Measurements from ENCODE around the gene CADM3. TPM values are rescaled to one million over a fixed set of nuclear protein-coding genes. Genes with fewer than 3 reads are reported as not detected.

Gene CADM3
- total RNA-seq, 1 donor from 2014 or later, result 0.13 TPM

GRCh38 chr1:159207080-159207479 lies 35.7 kb downstream of the CADM3 start:
- DNase-seq (ENCODE audit: extremely low spot score, unreplicated experiment), result no peak
- Mint-ChIP-seq H3K4me1 (ENCODE audit: unreplicated experiment) (no peaks in the 10 kb centered on the region), H3K27me3 (ENCODE audit: unreplicated experiment) (peaks cover 3% of the 10 kb centered on the region), H3K36me3 (ENCODE audit: unreplicated experiment) (no peaks in the 10 kb centered on the region), H3K27ac (ENCODE audit: unreplicated experiment) (no peak overlapping the region), H3K9me3 (ENCODE audit: unreplicated experiment) (no peaks in the 10 kb centered on the region), H3K4me3 (ENCODE audit: unreplicated experiment) (no peak overlapping the region)
- no peak for TF ChIP-seq CTCF (IDR thresholded peaks at IDR 0.05)

- H3K27ac Mint-ChIP-seq (ENCODE audit: unreplicated experiment), result no peak overlapping the region
- no peaks in the 10 kb centered on the region for H3K36me3 Mint-ChIP-seq (ENCODE audit: unreplicated experiment)
- H3K9me3 Mint-ChIP-seq (ENCODE audit: unreplicated experiment), result no peaks in the 10 kb centered on the region
- TF ChIP-seq CTCF (IDR thresholded peaks at IDR 0.05), result no peak
- peaks cover 3% of the 10 kb centered on the region for H3K27me3 Mint-ChIP-seq (ENCODE audit: unreplicated experiment)
- H3K4me1 Mint-ChIP-seq (ENCODE audit: unreplicated experiment), result no peaks in the 10 kb centered on the region
- no peak for DNase-seq (ENCODE audit: extremely low spot score, unreplicated experiment)
- no peak overlapping the region for H3K4me3 Mint-ChIP-seq (ENCODE audit: unreplicated experiment)
These were observed 36.4 kb downstream of the CADM3 start for GRCh38 chr1:159207774-159208173.

GRCh38 chr1:159208175-159208825 lies 36.9 kb downstream of the CADM3 start:
- no peak for TF ChIP-seq CTCF (IDR thresholded peaks at IDR 0.05)
- H3K27me3 Mint-ChIP-seq (ENCODE audit: unreplicated experiment), result peaks cover 3% of the 10 kb centered on the region
- no peaks in the 10 kb centered on the region for H3K9me3 Mint-ChIP-seq (ENCODE audit: unreplicated experiment)
- H3K27ac Mint-ChIP-seq (ENCODE audit: unreplicated experiment), result no peak overlapping the region
- no peaks in the 10 kb centered on the region for H3K4me1 Mint-ChIP-seq (ENCODE audit: unreplicated experiment)
- no peak overlapping the region for H3K4me3 Mint-ChIP-seq (ENCODE audit: unreplicated experiment)
- no peaks in the 10 kb centered on the region for H3K36me3 Mint-ChIP-seq (ENCODE audit: unreplicated experiment)
- DNase-seq (ENCODE audit: extremely low spot score, unreplicated experiment), result no peak

- Mint-ChIP-seq H3K36me3 (ENCODE audit: unreplicated experiment) (no peaks in the 10 kb centered on the region), H3K4me1 (ENCODE audit: unreplicated experiment) (no peaks in the 10 kb centered on the region), H3K9me3 (ENCODE audit: unreplicated experiment) (no peaks in the 10 kb centered on the region), H3K4me3 (ENCODE audit: unreplicated experiment) (no peak overlapping the region), H3K27ac (ENCODE audit: unreplicated experiment) (no peak overlapping the region), H3K27me3 (ENCODE audit: unreplicated experiment) (peaks cover 3% of the 10 kb centered on the region)
- DNase-seq (ENCODE audit: extremely low spot score, unreplicated experiment), result no peak
- TF ChIP-seq CTCF (IDR thresholded peaks at IDR 0.05), result no peak
These were observed 37.6 kb downstream of the CADM3 start for GRCh38 chr1:159209061-159209460.

- Mint-ChIP-seq H3K36me3 (ENCODE audit: unreplicated experiment) (no peaks in the 10 kb centered on the region), H3K4me3 (ENCODE audit: unreplicated experiment) (no peak overlapping the region), H3K27me3 (ENCODE audit: unreplicated experiment) (peaks cover 5% of the 10 kb centered on the region), H3K9me3 (ENCODE audit: unreplicated experiment) (no peaks in the 10 kb centered on the region), H3K4me1 (ENCODE audit: unreplicated experiment) (no peaks in the 10 kb centered on the region), H3K27ac (ENCODE audit: unreplicated experiment) (no peak overlapping the region)
- no peak for DNase-seq (ENCODE audit: extremely low spot score, unreplicated experiment)
- peak; percentile 69 for TF ChIP-seq CTCF (IDR thresholded peaks at IDR 0.05)
These were observed 40.1 kb downstream of the CADM3 start for GRCh38 chr1:159211331-159212136.

Measured in osteocyte (in vitro differentiated cells).